G401 (cell line): ENCODE results near the gene XCR1. TPM values are rescaled to one million over a fixed set of nuclear protein-coding genes. Genes with fewer than 3 reads are reported as not detected.
"Not testable (repeated sequence)": the region's sequence is repeated elsewhere in the genome, so short reads cannot be mapped to it uniquely, and the experiment has no call there.

Source experiments
- DNase-seq: peaks from one replicate; pipeline ENCODE4 v3.0.0-alpha.2; 2015; ENCODE audit warnings: low spot score
- in situ Hi-C: cut with HindIII; loops from 2 replicates; pipeline ENCODE4 v1.10.0; 2016; ENCODE audit warnings: low sequenced_read_pairs, mixed read lengths
- total RNA-seq: library from RNA; depleted of rRNA; stranded (reverse); fragments of >200 nt; shearing (Covaris generic); gene quantifications from 2 replicates; pipeline ENCODE4 v1.2.3, GENCODE V29; 2014

Gene XCR1
- total RNA-seq, 1 experiment from 2014 or later = not detected

- in situ Hi-C loops = no loop called here
- DNase-seq = no peak
Observed at GRCh38 chr3:46052531-46052930, 25.2 kb upstream of the XCR1 start.

GRCh38 chr3:46049093-46049492, 21.8 kb upstream of the XCR1 start:
- in situ Hi-C loops = no loop called here

GRCh38 chr3:46046231-46046630, 18.9 kb upstream of the XCR1 start:
- in situ Hi-C loops = not testable (repeated sequence)

More at GRCh38 chr3:46049093-46049492, 21.8 kb upstream of the XCR1 start:
- no peak for DNase-seq

GRCh38 chr3:46038916-46039315, 11.6 kb upstream of the XCR1 start:
- DNase-seq = no peak
- in situ Hi-C loops = no loop called here

More at GRCh38 chr3:46046231-46046630, 18.9 kb upstream of the XCR1 start:
- not testable (repeated sequence) for DNase-seq

GRCh38 chr3:46038071-46038470, 10.8 kb upstream of the XCR1 start:
- in situ Hi-C loops, DNase-seq: not testable (repeated sequence)

- DNase-seq = no peak
- in situ Hi-C loops = no loop called here
Observed at GRCh38 chr3:46036191-46036590, 8.9 kb upstream of the XCR1 start.

GRCh38 chr3:46031747-46032146, 4.5 kb upstream of the XCR1 start:
- no peak for DNase-seq
- in situ Hi-C loops = no loop called here

- in situ Hi-C loops = no loop called here
- DNase-seq = no peak
Observed at GRCh38 chr3:46031269-46031668, 4.0 kb upstream of the XCR1 start.

GRCh38 chr3:46030626-46031025, 3.3 kb upstream of the XCR1 start:
- in situ Hi-C loops = no loop called here
- no peak for DNase-seq

GRCh38 chr3:46029953-46030543, 2.8 kb upstream of the XCR1 start:
- no peak for DNase-seq
- in situ Hi-C loops = no loop called here

- in situ Hi-C loops = no loop called here
- DNase-seq = no peak
Observed at GRCh38 chr3:46027736-46028397, 584 bp upstream of the XCR1 start.

- DNase-seq = no peak
- in situ Hi-C loops = no loop called here
Observed at GRCh38 chr3:46025139-46025538, 2.1 kb downstream of the XCR1 start.

GRCh38 chr3:46024131-46024530, 3.2 kb downstream of the XCR1 start:
- no peak for DNase-seq
- in situ Hi-C loops = no loop called here

GRCh38 chr3:46022909-46023785, 4.1 kb downstream of the XCR1 start:
- in situ Hi-C loops = no loop called here
- no peak for DNase-seq

GRCh38 chr3:46021516-46021915, 5.8 kb downstream of the XCR1 start:
- DNase-seq = no peak
- in situ Hi-C loops = no loop called here

GRCh38 chr3:46020766-46021510, 6.3 kb downstream of the XCR1 start:
- DNase-seq = no peak
- in situ Hi-C loops = no loop called here

GRCh38 chr3:46019707-46020106, 7.6 kb downstream of the XCR1 start:
- in situ Hi-C loops = no loop called here
- DNase-seq = no peak

- in situ Hi-C loops = no loop called here
- DNase-seq = no peak
Observed at GRCh38 chr3:46017720-46018119, 9.6 kb downstream of the XCR1 start.

- in situ Hi-C loops = no loop called here
Observed at GRCh38 chr3:46013316-46014094, 13.8 kb downstream of the XCR1 start.

More at GRCh38 chr3:46013316-46014094, 13.8 kb downstream of the XCR1 start:
- no peak for DNase-seq
